Endothelial cell of umbilical vein (primary cell): ENCODE results near the gene SPPL2C. TPM values are rescaled to one million over a fixed set of nuclear protein-coding genes. Genes with fewer than 3 reads are reported as not detected.

ENCODE experiments used
- BruUV-seq: library from RNA; stranded (reverse); fragments of 400-500 nt; replicated peaks from 2 replicates; lab custom pipeline; 2021; lab: Mats Ljungman, UMichigan
- CTCF ChIA-PET: fragments of 300-600, 350-600 bp; sonication (Branson Sonifier 250); formaldehyde crosslinking; loops from one replicate; lab custom pipeline; 2021; ENCODE audit warnings: antibody characterized with exemption, inconsistent platforms; lab: Charles Lee
- POLR2A ChIA-PET: fragments of 300-600, 350-600 bp; sonication (Branson Sonifier 250); formaldehyde crosslinking; loops from one replicate; lab custom pipeline; 2021; ENCODE audit warnings: antibody characterized with exemption, inconsistent platforms; lab: Charles Lee
- DNase-seq: peaks from one replicate; pipeline ENCODE4 v3.0.0-alpha.2; 2011; ENCODE audit warnings: low read depth, low spot score
- FAIRE-seq: peaks from 2 replicates; lab custom pipeline; 2011; peaks lifted over from hg19 to GRCh38; lab: Jason Lieb, UNC
- H2AFZ ChIP-seq: 2 replicates; pipeline ENCODE4 v1.6.0; 2012; ENCODE audit warnings: low read depth, low read length, control low read depth, inconsistent platforms
- H3K27ac ChIP-seq: 2 replicates; pipeline ENCODE4 v1.5.1; 2011; ENCODE audit warnings: low read depth, mild to moderate bottlenecking, control low read depth, low read length, moderate library complexity; ENCODE audit not compliant: insufficient read depth
- H3K27me3 ChIP-seq, 2 experiments: 2 replicates each; pipeline versions ENCODE4 v1.6.0 to v1.6.1; 2011; ENCODE audit warnings: low read length in 2 of 2, mixed read lengths in 1 of 2; ENCODE audit not compliant: control insufficient read depth in 2 of 2, insufficient read depth in 2 of 2
- H3K36me3 ChIP-seq, 2 experiments: 2 replicates in 1 of 2; 3 replicates in 1 of 2; pipeline ENCODE4 v1.5.1; 2011; ENCODE audit warnings: low read length in 2 of 2, mild to moderate bottlenecking in 1 of 2, moderate library complexity in 1 of 2; ENCODE audit not compliant: control insufficient read depth in 2 of 2, insufficient read depth in 2 of 2; ENCODE audit errors: extremely low read depth in 1 of 2
- H3K4me1 ChIP-seq: 3 replicates; pipeline ENCODE4 v1.5.1; 2011; ENCODE audit warnings: mild to moderate bottlenecking, low read length; ENCODE audit not compliant: control insufficient read depth, insufficient read depth; ENCODE audit errors: extremely low read depth
- H3K4me2 ChIP-seq: 2 replicates; pipeline ENCODE4 v1.6.1; 2011; ENCODE audit warnings: low read length, control low read depth, mixed read lengths; ENCODE audit not compliant: insufficient read depth
- H3K4me3 ChIP-seq, 3 experiments: fragments of 200-600 bp in 1 of 3; sonication (generic), shearing (Covaris generic) in 1 of 3; replicated peaks in 1 of 3; 2 replicates each; pipeline ENCODE4 v1.5.1; 2011 to 2016; ENCODE audit warnings: control low read depth in 3 of 3, low read length in 3 of 3, mild to moderate bottlenecking in 2 of 3, inconsistent platforms in 1 of 3, low read depth in 1 of 3, moderate library complexity in 1 of 3; ENCODE audit not compliant: insufficient read depth in 1 of 3
- H3K79me2 ChIP-seq: 2 replicates; pipeline ENCODE4 v1.6.0; 2012; ENCODE audit warnings: low read length, inconsistent platforms; ENCODE audit not compliant: control insufficient read depth, insufficient read depth
- H3K9ac ChIP-seq: replicated peaks from 2 replicates; pipeline ENCODE3; 2011; ENCODE audit warnings: low read length, control low read depth; ENCODE audit not compliant: insufficient read depth; ENCODE audit errors: extremely low read depth
- H3K9me1 ChIP-seq: replicated peaks from 3 replicates; pipeline ENCODE4 v1.6.0; 2011; ENCODE audit warnings: mild to moderate bottlenecking, low read length; ENCODE audit not compliant: control insufficient read depth, insufficient read depth; ENCODE audit errors: extremely low read depth
- H3K9me3 ChIP-seq: replicated peaks from 2 replicates; pipeline ENCODE4 v1.5.1; 2012; ENCODE audit warnings: low read length, inconsistent platforms; ENCODE audit not compliant: control insufficient read depth, insufficient read depth
- H4K20me1 ChIP-seq: replicated peaks from 2 replicates; pipeline ENCODE3; 2011; ENCODE audit warnings: mild to moderate bottlenecking, low read length; ENCODE audit not compliant: control insufficient read depth, insufficient read depth; ENCODE audit errors: extremely low read depth
- CTCF ChIP-seq, 2 donors: IDR thresholded peaks; 1 replicate in 1 of 2; 2 replicates in 1 of 2; pipeline ENCODE4 v1.5.1; 2011; ENCODE audit warnings: low read length in 2 of 2, mild to moderate bottlenecking in 2 of 2, moderate library complexity in 2 of 2, control low read depth in 1 of 2, inconsistent platforms in 1 of 2, low read depth in 1 of 2; ENCODE audit not compliant: insufficient read depth in 1 of 2; ENCODE audit errors: extremely low read depth in 1 of 2
- FOS ChIP-seq: IDR thresholded peaks from 2 replicates; pipeline ENCODE4 v1.6.1; 2011; ENCODE audit warnings: mild to moderate bottlenecking, low read length, moderate library complexity, borderline replicate concordance; ENCODE audit not compliant: insufficient read depth
- dilution Hi-C: fragments of 300-500 bp; cut with MboI; formaldehyde crosslinking; loops from one replicate; pipeline ENCODE4 v1.15.0; 2019; ENCODE audit warnings: low sequenced_read_pairs; ENCODE audit not compliant: extremely low pct_ligation_motif_present
- intact Hi-C: fragments of 100-400 bp; cut with micrococcal nuclease; formaldehyde crosslinking; loops from one replicate; pipeline ENCODE4 v1.10.0; 2022
- polyA plus RNA-seq, 4 experiments: library from polyadenylated mRNA; depleted of rRNA in 3 of 4; stranded (reverse) in 3 of 4; unstranded in 1 of 4; fragments of >200 nt; gene quantifications; 2 replicates each; pipeline versions ENCODE4 v1.2.1 to v1.2.3, GENCODE V29; 2011 to 2012; ENCODE audit warnings: missing spikeins in 1 of 4
- total RNA-seq: library from RNA; stranded (reverse); gene quantifications from 2 replicates; pipeline ENCODE4 v1.2.3, GENCODE V29; 2021

SPPL2C gene
- total and polyA plus RNA-seq, 2 donors (not counting 3 experiments of a cell fraction or from before 2014, with no cell fraction given): not detected

DNA sequence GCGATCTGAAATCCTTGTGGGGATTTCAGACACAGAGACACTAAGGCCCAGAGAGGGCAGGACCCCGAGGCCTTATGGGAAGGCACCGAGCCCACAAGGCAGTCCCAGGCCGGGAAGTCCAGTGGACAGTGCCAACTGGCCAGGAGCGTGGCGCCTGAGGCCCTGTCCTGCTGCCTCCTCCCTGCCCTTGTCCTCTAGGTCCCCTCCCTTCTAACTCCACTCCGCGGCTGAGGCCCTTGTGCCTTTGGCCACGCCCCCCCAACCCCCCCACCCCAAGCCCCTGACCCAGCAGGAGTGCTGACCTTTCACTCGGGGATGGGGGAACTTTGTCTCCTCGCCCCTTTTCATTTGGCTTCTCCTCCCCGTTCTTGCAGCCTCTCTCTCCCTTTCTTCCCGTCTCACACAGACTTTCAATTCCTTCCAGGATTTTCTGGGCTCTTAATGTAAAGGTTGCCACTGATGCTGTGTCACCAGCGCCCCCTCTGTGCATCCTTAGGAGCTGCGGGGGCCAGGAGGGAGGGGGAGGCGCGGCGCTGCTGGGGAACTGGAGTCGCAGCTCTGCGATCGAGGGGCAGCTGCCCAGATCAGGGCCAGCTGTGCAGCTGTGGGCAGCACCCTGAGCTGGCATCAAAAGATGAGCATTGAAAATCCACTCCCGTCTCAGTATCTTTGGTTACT, 31.5 kb upstream of the SPPL2C start:
- H3K79me2 ChIP-seq: no peaks in the 10 kb centered on the region
- DNase-seq (no peak), FAIRE-seq (no peak)
- H3K27me3 ChIP-seq: no peaks in the 10 kb centered on the region
- H3K9me3 ChIP-seq: no peaks in the 10 kb centered on the region
- TF ChIP-seq FOS (no peak), CTCF (IDR thresholded peaks at IDR 0.05; ENCODE audit: extremely low read depth in 1 of 2, insufficient read depth in 1 of 2, low read depth in 1 of 2, low read length in 2 of 2) (peak in 1 of 2 donors; percentile 37)
- H4K20me1 ChIP-seq: no peaks in the 10 kb centered on the region
- BruUV-seq: no TSS peak
- no peak overlapping the region for H3K27ac ChIP-seq
- no peaks in the 10 kb centered on the region for H3K36me3 ChIP-seq
- H3K4me2 ChIP-seq: no peak overlapping the region
- no peaks in the 10 kb centered on the region for H3K9me1 ChIP-seq
- POLR2A ChIA-PET: no interaction called here
- H3K9ac ChIP-seq: no peak overlapping the region
- dilution Hi-C loops: no loop called here
- intact Hi-C loops: no loop called here
- CTCF ChIA-PET: interaction anchor here (0.9 to 1.0 kb wide), 2 partner anchors 18 to 19 kb away, joined by 3 to 5 read pairs; no protein-coding TSS in a partner anchor
- H3K4me3 ChIP-seq: no peak overlapping the region
- no peak overlapping the region for H2AFZ ChIP-seq
- H3K4me1 ChIP-seq: no peaks in the 10 kb centered on the region
